Right lobe of liver (tissue), 6 donors: Measurements from ENCODE around the gene ANKRD63. TPM values are rescaled to one million over a fixed set of nuclear protein-coding genes. Genes with fewer than 3 reads are reported as not detected.

Experiments
- ATAC-seq, 4 donors: fragments of 200-7000 bp; cut with Tn5 transposase; one replicate each; pipeline ENCODE4 v1.9.1; 2020; ENCODE audit warnings: mild to moderate bottlenecking in 4 of 4, moderate library complexity in 4 of 4
- DNase-seq, 3 donors: peaks; one replicate each; pipeline ENCODE4 v3.0.0-alpha.2; 2020
- H3K27ac ChIP-seq, 3 donors: fragments of 200-600 bp; one replicate each; pipeline ENCODE4 v1.8.0; 2022
- H3K27me3 ChIP-seq, 2 donors: fragments of 200-600 bp; one replicate each; pipeline ENCODE4 v1.8.0; 2022
- H3K36me3 ChIP-seq, 4 donors: fragments of 200-600 bp; sonication (generic) in 1 of 4; one replicate each; pipeline versions ENCODE4 v1.5.1 to v1.8.0; 2017 to 2022; ENCODE audit warnings: control low read depth in 1 of 4
- H3K4me1 ChIP-seq, 4 donors: fragments of 200-600 bp; sonication (generic) in 1 of 4; one replicate each; pipeline versions ENCODE4 v1.5.1 to v1.8.0; 2017 to 2022; ENCODE audit warnings: control low read depth in 1 of 4
- H3K4me3 ChIP-seq, 3 donors: fragments of 200-600 bp; one replicate each; pipeline ENCODE4 v1.8.0; 2022
- H3K9me3 ChIP-seq, 4 donors: fragments of 200-600 bp; sonication (generic) in 1 of 4; one replicate each; pipeline versions ENCODE4 v1.5.1 to v1.8.0; 2017 to 2022; ENCODE audit warnings: control low read depth in 1 of 4
- CTCF ChIP-seq, 4 donors: fragments of 200-600 bp in 3 of 4; fragments of 450-650 bp in 1 of 4; IDR thresholded peaks; one replicate each; pipeline versions ENCODE4 v1.5.1 to v1.8.0; 2016 to 2022; ENCODE audit warnings: antibody characterized with exemption in 4 of 4, mild to moderate bottlenecking in 2 of 4
- POLR2A ChIP-seq: fragments of 450-650 bp; IDR thresholded peaks from one replicate; pipeline ENCODE4 v1.6.1; 2017; ENCODE audit warnings: antibody characterized with exemption, mild to moderate bottlenecking
- WGBS: methylation state at CpG from one replicate; pipeline ENCODE4 v1.1.6; 2018; ENCODE audit warnings: low coverage, low lambda C conversion rate; ENCODE audit not compliant: insufficient coverage; ENCODE audit errors: missing lambda C conversion rate; 5-methylcytosine and 5-hydroxymethylcytosine counted together
- intact Hi-C, 2 donors: fragments of 100-400 bp; cut with DNase I; formaldehyde crosslinking; loops; one replicate each; pipeline versions ENCODE4 v1.11.2 to v1.14.1; 2022
- total RNA-seq, 6 experiments: library from RNA; depleted of rRNA in 2 of 6; stranded (reverse); fragments of >200 nt in 2 of 6; fragmentation: NEBNext Ultra II Directional in 3 of 6; extraction: Animal tissue kit (Norgen Biotek cat#: 25700) in 3 of 6; gene quantifications; one replicate each; pipeline versions ENCODE4 v1.1.0 to v1.2.4, GENCODE V29; 2016 to 2023
- donor health status: DM: no; HTN: yes; CAD: no.
- donor health status: DM: no; HTN: no; CAD: no.
- donor health status: DM: no; HTN: no; CAD: no.
- donor health status: DM: no; HTN: yes; CAD: no.
- donor health status: DM: no; HTN: yes; CAD: no.

Gene ANKRD63
- total RNA-seq, 6 experiments from 2014 or later: 0.24 TPM; not detected in 5

- 71% methylated on average over 2 of the region's 2 CpGs for WGBS
- no peaks in the 10 kb centered on the region for H3K9me3 ChIP-seq
- peak overlapping the region in 1 of 3 donors; percentile 18 for H3K27ac ChIP-seq
- no peaks in the 10 kb centered on the region for H3K27me3 ChIP-seq
- H3K4me3 ChIP-seq: no peak overlapping the region
- no peak for DNase-seq
- peaks cover 0 to 8% (median 0%) of the 10 kb centered on the region in 4 donors for H3K4me1 ChIP-seq
- H3K36me3 ChIP-seq: no peaks in the 10 kb centered on the region
- ATAC-seq: no peak
- TF ChIP-seq POLR2A: no peak
- TF ChIP-seq CTCF (IDR thresholded peaks at IDR 0.05): no peak
- intact Hi-C loops: no loop called here
Observed at GRCh38 chr15:40325700-40326099, 42.8 kb upstream of the ANKRD63 start.

GRCh38 chr15:40325188-40325587 is 42.3 kb upstream of the ANKRD63 start:
- no peak for ATAC-seq
- TF ChIP-seq POLR2A: no peak
- TF ChIP-seq CTCF (IDR thresholded peaks at IDR 0.05): no peak
- peak overlapping the region in 2 of 3 donors; percentile 18 to 75 for H3K27ac ChIP-seq
- intact Hi-C loops: no loop called here
- H3K36me3 ChIP-seq: no peaks in the 10 kb centered on the region
- peaks cover 0 to 8% (median 0%) of the 10 kb centered on the region in 4 donors for H3K4me1 ChIP-seq
- no peak for DNase-seq
- H3K27me3 ChIP-seq: no peaks in the 10 kb centered on the region
- H3K4me3 ChIP-seq: peak overlapping the region in 2 of 3 donors; percentile 67 to 69
- H3K9me3 ChIP-seq: no peaks in the 10 kb centered on the region
- WGBS: 74% methylated on average over 2 of the region's 2 CpGs

GRCh38 chr15:40323953-40324937 is 41.4 kb upstream of the ANKRD63 start:
- intact Hi-C loops: no loop called here
- no peaks in the 10 kb centered on the region for H3K9me3 ChIP-seq
- H3K4me1 ChIP-seq: peaks cover 0 to 8% (median 0%) of the 10 kb centered on the region in 4 donors
- TF ChIP-seq POLR2A: no peak
- no peak for TF ChIP-seq CTCF (IDR thresholded peaks at IDR 0.05)
- ATAC-seq (no peak), DNase-seq (peak in 2 of 3 donors; percentile 60 to 66)
- 14% methylated on average over 7 of the region's 101 CpGs for WGBS
- peak overlapping the region; percentile 61 to 69 (median 67) for H3K4me3 ChIP-seq
- no peaks in the 10 kb centered on the region for H3K36me3 ChIP-seq
- H3K27me3 ChIP-seq: no peaks in the 10 kb centered on the region
- peak overlapping the region; percentile 21 to 75 (median 65) for H3K27ac ChIP-seq

GRCh38 chr15:40323239-40323952 is 40.5 kb upstream of the ANKRD63 start, which contains the start of gene INAFM2:
Gene INAFM2 (plus strand): TSS chr15:40323692. CDS start chr15:40324056, 364 bp downstream.
- Histone ChIP-seq H3K4me1 (peaks cover 0 to 8% (median 0%) of the 10 kb centered on the region in 4 donors), H3K27ac (peak within 1 kb of the TSS; percentile 21 to 75 (median 65)), H3K36me3 (no peaks in the 10 kb centered on the region), H3K4me3 (peak within 1 kb of the TSS; percentile 61 to 69 (median 67)), H3K9me3 (no peaks in the 10 kb centered on the region), H3K27me3 (no peaks in the 10 kb centered on the region)
- intact Hi-C loops: no loop called here
- peak; percentile 92 for DNase-seq
- peak; percentile 91 to 95 (median 92) for ATAC-seq
- TF ChIP-seq POLR2A (peak; percentile 51), CTCF (IDR thresholded peaks at IDR 0.05) (peak; percentile 51 to 68 (median 55))
- WGBS: 0% methylated on average over 22 of the region's 103 CpGs
